ENCODE measurements around the gene CHL1. TPM values are rescaled to one million over a fixed set of nuclear protein-coding genes. Genes with fewer than 3 reads are reported as not detected.

CHL1 gene
- total and polyA plus RNA-seq, 2 donors (not counting 1 experiment from before 2014, with no cell fraction given), result 6.2 to 18.0 TPM

GRCh38 chr3:427128-427527 is 230.6 kb downstream of the CHL1 start:
- no peak overlapping the region for H3K27ac ChIP-seq (ENCODE audit: low read length in 2 of 2)
- ATAC-seq (ENCODE audit: low read depth) (no peak), DNase-seq (no peak)
- TF ChIP-seq EZH2 (IDR thresholded peaks at IDR 0.05; ENCODE audit: borderline replicate concordance, insufficient read depth, low read depth, low read length, poor library complexity, severe bottlenecking) (no peak), CTCF (IDR thresholded peaks at IDR 0.05) (no peak)
- no peaks in the 10 kb centered on the region for H3K27me3 ChIP-seq (replicated peaks in 1 of 4; ENCODE audit: control extremely low read depth in 1 of 4, control insufficient read depth in 3 of 4, insufficient read depth in 4 of 4, low read length in 3 of 4)
- Mint-ChIP-seq H3K9me3 (ENCODE audit: insufficient read depth) (no peaks in the 10 kb centered on the region), H3K4me3 (no peak overlapping the region), H3K27me3 (no peaks in the 10 kb centered on the region), H3K27ac (no peak overlapping the region), H3K4me1 (no peaks in the 10 kb centered on the region)
- intact Hi-C loops (cut with micrococcal nuclease), result no loop called here
- POLR2A ChIA-PET, result no interaction called here
- H3K9ac ChIP-seq (ENCODE audit: low read length), result no peak overlapping the region
- H3K4me1 ChIP-seq (ENCODE audit: control insufficient read depth in 2 of 2, insufficient read depth in 2 of 2, low read length in 2 of 2), result no peaks in the 10 kb centered on the region
- H3K9me3 ChIP-seq (ENCODE audit: control extremely low read depth in 1 of 3, control insufficient read depth in 2 of 3, insufficient read depth in 1 of 3, low read length in 2 of 3), result no peaks in the 10 kb centered on the region
- H3K4me3 ChIP-seq (ENCODE audit: control extremely low read depth in 1 of 5, extremely low read depth in 1 of 5, insufficient read depth in 1 of 5, low read depth in 2 of 5, low read length in 4 of 5), result no peak overlapping the region
- H2AFZ ChIP-seq (ENCODE audit: insufficient read depth, low read depth, low read length, poor library complexity, severe bottlenecking), result no peak overlapping the region
- H3K36me3 ChIP-seq (replicated peaks in 1 of 2; ENCODE audit: control extremely low read depth in 1 of 2, control insufficient read depth in 1 of 2, extremely low read depth in 1 of 2, insufficient read depth in 2 of 2, low read length in 1 of 2), result no peaks in the 10 kb centered on the region
- 33% methylated on average over 1 of the region's 4 CpGs for WGBS (ENCODE audit: insufficient coverage)
- no peaks in the 10 kb centered on the region for H4K20me1 ChIP-seq (ENCODE audit: control insufficient read depth, insufficient read depth, low read length, poor library complexity, severe bottlenecking)
- H3K4me2 ChIP-seq (replicated peaks; ENCODE audit: low read depth, low read length, poor library complexity, severe bottlenecking), result no peak overlapping the region
- CTCF ChIA-PET, result no interaction called here
- H3K79me2 ChIP-seq (ENCODE audit: control insufficient read depth, insufficient read depth, low read length), result no peaks in the 10 kb centered on the region

- Mint-ChIP-seq H3K27ac (no peak overlapping the region), H3K9me3 (ENCODE audit: insufficient read depth) (no peaks in the 10 kb centered on the region), H3K27me3 (peaks cover 9% of the 10 kb centered on the region), H3K4me3 (no peak overlapping the region), H3K4me1 (no peaks in the 10 kb centered on the region)
- Histone ChIP-seq H3K4me2 (replicated peaks; ENCODE audit: low read depth, low read length, poor library complexity, severe bottlenecking) (no peak overlapping the region), H3K9me3 (ENCODE audit: control extremely low read depth in 1 of 3, control insufficient read depth in 2 of 3, insufficient read depth in 1 of 3, low read length in 2 of 3) (no peaks in the 10 kb centered on the region), H4K20me1 (ENCODE audit: control insufficient read depth, insufficient read depth, low read length, poor library complexity, severe bottlenecking) (no peaks in the 10 kb centered on the region), H3K36me3 (replicated peaks in 1 of 2; ENCODE audit: control extremely low read depth in 1 of 2, control insufficient read depth in 1 of 2, extremely low read depth in 1 of 2, insufficient read depth in 2 of 2, low read length in 1 of 2) (no peaks in the 10 kb centered on the region), H3K79me2 (ENCODE audit: control insufficient read depth, insufficient read depth, low read length) (no peaks in the 10 kb centered on the region), H3K27me3 (replicated peaks in 1 of 4; ENCODE audit: control extremely low read depth in 1 of 4, control insufficient read depth in 3 of 4, insufficient read depth in 4 of 4, low read length in 3 of 4) (no peaks in the 10 kb centered on the region), H3K4me1 (ENCODE audit: control insufficient read depth in 2 of 2, insufficient read depth in 2 of 2, low read length in 2 of 2) (no peaks in the 10 kb centered on the region), H3K27ac (ENCODE audit: low read length in 2 of 2) (no peak overlapping the region), H3K4me3 (ENCODE audit: control extremely low read depth in 1 of 5, extremely low read depth in 1 of 5, insufficient read depth in 1 of 5, low read depth in 2 of 5, low read length in 4 of 5) (no peak overlapping the region), H3K9ac (ENCODE audit: low read length) (no peak overlapping the region), H2AFZ (ENCODE audit: insufficient read depth, low read depth, low read length, poor library complexity, severe bottlenecking) (no peak overlapping the region)
- intact Hi-C loops (cut with micrococcal nuclease), result no loop called here
- TF ChIP-seq CTCF (IDR thresholded peaks at IDR 0.05) (no peak), EZH2 (IDR thresholded peaks at IDR 0.05; ENCODE audit: borderline replicate concordance, insufficient read depth, low read depth, low read length, poor library complexity, severe bottlenecking) (no peak)
- no peak for ATAC-seq (ENCODE audit: low read depth)
- no CpG with 5 or more reads among the region's 4 CpGs for WGBS (ENCODE audit: insufficient coverage)
- CTCF ChIA-PET, result no interaction called here
- no peak for DNase-seq
- POLR2A ChIA-PET, result no interaction called here
Measured at GRCh38 chr3:430186-430585, 233.6 kb downstream of the CHL1 start.
